Liver (tissue), 3 donors: ENCODE results near the gene DNAJB6.

Source experiments
- ATF3 ChIP-seq: IDR thresholded peaks from 2 replicates; pipeline ENCODE4 v1.6.1; 2016; ENCODE audit warnings: antibody characterized with exemption
- CTCF ChIP-seq: fragments of 150-350 bp; IDR thresholded peaks from 2 replicates; pipeline ENCODE4 v1.5.1; 2017; ENCODE audit warnings: improper control_type of control experiment, low read depth, low read length; ENCODE audit not compliant: missing input control
- EGR1 ChIP-seq, 2 donors: IDR thresholded peaks; 2 replicates each; pipeline ENCODE4 v1.6.1; 2016 to 2018; ENCODE audit warnings: antibody characterized with exemption in 2 of 2, low read depth in 2 of 2
- FOXA1 ChIP-seq: IDR thresholded peaks from 2 replicates; pipeline ENCODE4 v1.6.1; 2016; ENCODE audit warnings: antibody characterized with exemption
- GABPA ChIP-seq, 2 donors: IDR thresholded peaks in 1 of 2; conservative IDR thresholded peaks in 1 of 2; 2 replicates each; pipeline ENCODE4 v1.6.1; 2016; ENCODE audit warnings: antibody characterized with exemption in 2 of 2, mild to moderate bottlenecking in 1 of 2, moderate library complexity in 1 of 2
- HNF4A ChIP-seq, 2 donors: conservative IDR thresholded peaks; 2 replicates each; pipeline ENCODE4 v1.6.1; 2016; ENCODE audit warnings: antibody characterized with exemption in 2 of 2, mild to moderate bottlenecking in 2 of 2
- JUND ChIP-seq, 2 donors: IDR thresholded peaks; 2 replicates each; pipeline ENCODE4 v1.6.1; 2016; ENCODE audit warnings: antibody characterized with exemption in 2 of 2
- MAX ChIP-seq: IDR thresholded peaks from 2 replicates; pipeline ENCODE4 v1.6.1; 2016; ENCODE audit warnings: antibody characterized with exemption
- RAD21 ChIP-seq, 2 donors: IDR thresholded peaks; 2 replicates each; pipeline ENCODE4 v1.6.1; 2016; ENCODE audit warnings: antibody characterized with exemption in 2 of 2, mild to moderate bottlenecking in 2 of 2
- REST ChIP-seq: IDR thresholded peaks from 2 replicates; pipeline ENCODE4 v1.6.1; 2016; ENCODE audit warnings: antibody characterized with exemption, mild to moderate bottlenecking
- SP1 ChIP-seq: IDR thresholded peaks from 2 replicates; pipeline ENCODE4 v1.6.1; 2018; ENCODE audit warnings: antibody characterized with exemption, mild to moderate bottlenecking
- TAF1 ChIP-seq: conservative IDR thresholded peaks from 2 replicates; pipeline ENCODE4 v1.6.1; 2016; ENCODE audit warnings: antibody characterized with exemption, mild to moderate bottlenecking
- YY1 ChIP-seq: IDR thresholded peaks from 2 replicates; pipeline ENCODE4 v1.6.1; 2016; ENCODE audit warnings: antibody characterized with exemption, mild to moderate bottlenecking
- ZBTB33 ChIP-seq: IDR thresholded peaks from 2 replicates; pipeline ENCODE4 v1.6.1; 2016; ENCODE audit warnings: antibody characterized with exemption
- donor health status: healthy.
- donor health status: healthy.

GRCh38 chr7:157318015-157318706 lies 18.6 kb upstream of the DNAJB6 start:
- TF ChIP-seq CTCF (no peak), ZBTB33 (no peak), EGR1 (IDR thresholded peaks at IDR 0.05; ENCODE audit: low read depth in 2 of 2) (no peak), MAX (no peak), TAF1 (no peak), ATF3 (no peak), GABPA (IDR thresholded peaks at IDR 0.05 in 1 of 2, conservative IDR thresholded peaks at IDR 0.05 in 1 of 2) (no peak), RAD21 (IDR thresholded peaks at IDR 0.05) (no peak), YY1 (no peak), HNF4A (conservative IDR thresholded peaks at IDR 0.05) (no peak), JUND (IDR thresholded peaks at IDR 0.05) (no peak), SP1 (no peak), REST (no peak), FOXA1 (no peak)
